Caco-2 (cell line): ENCODE results near the gene ABCC5. TPM values are rescaled to one million over a fixed set of nuclear protein-coding genes. Genes with fewer than 3 reads are reported as not detected.

Experiments
- Bru-seq: library from RNA; stranded (reverse); fragments of 400-500 nt; gene quantifications from one replicate; lab custom pipeline; 2021; lab: Mats Ljungman, UMichigan
- BruChase-seq, 2 experiments: library from RNA; stranded (reverse); fragments of 400-500 nt; gene quantifications; one replicate each; lab custom pipeline; 2021; lab: Mats Ljungman, UMichigan
- BruUV-seq: library from RNA; stranded (reverse); fragments of 400-500 nt; replicated peaks from 2 replicates; lab custom pipeline; 2021; lab: Mats Ljungman, UMichigan
- CTCF ChIA-PET: fragments of 300-600 bp; sonication (Branson Sonifier 250); formaldehyde crosslinking; loops from one replicate; lab custom pipeline; 2022; ENCODE audit warnings: antibody characterized with exemption; lab: Charles Lee
- POLR2A ChIA-PET: fragments of 300-600 bp; sonication (Branson Sonifier 250); formaldehyde crosslinking; loops from one replicate; lab custom pipeline; 2022; ENCODE audit warnings: antibody characterized with exemption; lab: Charles Lee
- DNase-seq, 2 experiments: peaks; one replicate each; pipeline versions ENCODE4 v3.0.0 to v3.0.0-alpha.2; 2020 to 2022
- H3K27me3 ChIP-seq: replicated peaks from 2 replicates; pipeline ENCODE4 v1.6.0; 2011; ENCODE audit warnings: low read length; ENCODE audit not compliant: control insufficient read depth, insufficient read depth
- H3K36me3 ChIP-seq: 2 replicates; pipeline ENCODE4 v1.5.1; 2011; ENCODE audit warnings: low read length; ENCODE audit not compliant: control insufficient read depth, insufficient read depth
- H3K4me1 ChIP-seq: fragments of 250-450 bp; sonication (Bioruptor Pico); 2 replicates; pipeline ENCODE4 v1.5.1; 2020; ENCODE audit warnings: mild to moderate bottlenecking
- H3K4me3 ChIP-seq: 2 replicates; pipeline ENCODE4 v1.5.1; 2011; ENCODE audit warnings: low read depth, mild to moderate bottlenecking, control low read depth, low read length
- H3K9me3 ChIP-seq: fragments of 250-450 bp; sonication (Bioruptor Pico); 2 replicates; pipeline ENCODE4 v1.5.1; 2020; ENCODE audit warnings: mild to moderate bottlenecking, moderate library complexity
- H3K27ac Mint-ChIP-seq: one replicate; pipeline ENCODE4 v1.8.0; 2022; ENCODE audit warnings: mixed read lengths; ENCODE audit not compliant: unreplicated experiment
- H3K27me3 Mint-ChIP-seq: one replicate; pipeline ENCODE4 v1.8.0; 2022; ENCODE audit warnings: mixed read lengths; ENCODE audit not compliant: insufficient read depth, unreplicated experiment
- H3K36me3 Mint-ChIP-seq: one replicate; pipeline ENCODE4 v1.8.0; 2022; ENCODE audit warnings: mild to moderate bottlenecking, mixed read lengths; ENCODE audit not compliant: insufficient read depth, unreplicated experiment
- H3K4me1 Mint-ChIP-seq: one replicate; pipeline ENCODE4 v1.8.0; 2022; ENCODE audit warnings: low read depth, mixed read lengths; ENCODE audit not compliant: unreplicated experiment
- H3K4me3 Mint-ChIP-seq: one replicate; pipeline ENCODE4 v1.8.0; 2022; ENCODE audit warnings: mild to moderate bottlenecking, moderate library complexity, mixed read lengths; ENCODE audit not compliant: unreplicated experiment
- H3K9me3 Mint-ChIP-seq: one replicate; pipeline ENCODE4 v1.8.0; 2022; ENCODE audit warnings: mixed read lengths; ENCODE audit not compliant: unreplicated experiment
- CTCF ChIP-seq, 2 experiments: fragments of 200-600 bp in 1 of 2; IDR thresholded peaks; 1 replicate in 1 of 2; 2 replicates in 1 of 2; pipeline versions ENCODE4 v1.5.1 to v1.8.0; 2011 to 2022; ENCODE audit warnings: antibody characterized with exemption in 1 of 2, control low read depth in 1 of 2, inconsistent platforms in 1 of 2, low read depth in 1 of 2, low read length in 1 of 2, mild to moderate bottlenecking in 1 of 2, moderate library complexity in 1 of 2; ENCODE audit not compliant: insufficient read depth in 1 of 2, severe bottlenecking in 1 of 2, unreplicated experiment in 1 of 2
- intact Hi-C: fragments of 100-400 bp; cut with micrococcal nuclease; formaldehyde crosslinking; loops from one replicate; pipeline ENCODE4 v1.10.0; 2022; ENCODE audit not compliant: unreplicated experiment
- long read RNA-seq: library from polyadenylated mRNA; stranded (forward); transcript quantifications from one replicate; pipeline ENCODE4 v2.0.0, GENCODE V29; 2022
- total RNA-seq: library from RNA; stranded (reverse); gene quantifications from 2 replicates; pipeline ENCODE4 v1.2.3, GENCODE V29; 2022

ABCC5 gene
- total RNA-seq = 21.3 and 22.4 TPM in 2 replicates
- Bru-seq, nascent RNA = percentile 55 among the genes with signal in this experiment
- BruChase-seq, experiment 1, labeled RNA remaining after a 2-hour chase = percentile 61 among the genes with signal in this experiment
- BruChase-seq, experiment 2, labeled RNA remaining after a 6-hour chase = percentile 67 among the genes with signal in this experiment
- long read RNA-seq, full-length matches to known transcripts = 21 of 37 reads
- long read RNA-seq, partial matches to known transcripts = 6 of 37 reads
- long read RNA-seq, other reads (novel, unspliced or antisense) = 10 of 37 reads

- Mint-ChIP-seq H3K4me1 (no peaks in the 10 kb centered on the region), H3K27ac (peak within 1 kb of the TSS; percentile 83), H3K36me3 (peaks cover 9% of the 10 kb centered on the region), H3K9me3 (no peaks in the 10 kb centered on the region), H3K4me3 (peak within 1 kb of the TSS; percentile 91), H3K27me3 (peaks cover 3% of the 10 kb centered on the region)
- CTCF ChIA-PET = interaction anchor here (0.7 to 1.0 kb wide), 12 partner anchors 12 to 271 kb away, joined by 3 to 11 read pairs (median 3); partner anchors contain the start of gene PARL
- Histone ChIP-seq H3K9me3 (no peaks in the 10 kb centered on the region), H3K27me3 (no peaks in the 10 kb centered on the region), H3K4me1 (no peaks in the 10 kb centered on the region), H3K36me3 (no peaks in the 10 kb centered on the region), H3K4me3 (peak within 1 kb of the TSS; percentile 98)
- DNase-seq = peak; percentile 91 to 93
- peak in 1 of 2 experiments; percentile 45 for TF ChIP-seq CTCF (IDR thresholded peaks at IDR 0.05; ENCODE audit: insufficient read depth in 1 of 2, low read depth in 1 of 2, low read length in 1 of 2, severe bottlenecking in 1 of 2, unreplicated experiment in 1 of 2)
- BruUV-seq = no TSS peak
- POLR2A ChIA-PET = interaction anchor here (1.0 kb wide), 4 partner anchors 82 to 170 kb away, joined by 3 to 6 read pairs (median 4); partner anchors contain the start of genes ABCF3 and EIF2B5
- intact Hi-C loops = loop anchor here (1.0 to 5.0 kb wide), 5 partner anchors 27 to 123 kb away; no protein-coding TSS in a partner anchor
Observed at GRCh38 chr3:184017672-184018423, at the start of gene ABCC5. ABCC5 (minus strand) TSS chr3:184017884; CDS start chr3:184014392, 3,492 bp downstream.

GRCh38 chr3:184066211-184066610 lies 48.5 kb upstream of the ABCC5 start:
- H3K4me3 Mint-ChIP-seq = no peak overlapping the region
- Histone ChIP-seq H3K4me1 (no peaks in the 10 kb centered on the region), H3K36me3 (no peaks in the 10 kb centered on the region), H3K9me3 (peaks cover 7% of the 10 kb centered on the region; the same call in 1 of the 2 replicates), H3K4me3 (no peak overlapping the region), H3K27me3 (no peaks in the 10 kb centered on the region)
- DNase-seq = no peak
- no peaks in the 10 kb centered on the region for H3K27me3 Mint-ChIP-seq
- ChIA-PET POLR2A (interaction anchor here (1.0 kb wide), 1 partner anchor 18 kb away, joined by 9 read pairs; no protein-coding TSS in a partner anchor), CTCF (no interaction called here)
- no peak for TF ChIP-seq CTCF (IDR thresholded peaks at IDR 0.05; ENCODE audit: insufficient read depth in 1 of 2, low read depth in 1 of 2, low read length in 1 of 2, severe bottlenecking in 1 of 2, unreplicated experiment in 1 of 2)
- peaks cover 9% of the 10 kb centered on the region for H3K9me3 Mint-ChIP-seq
- no peaks in the 10 kb centered on the region for H3K4me1 Mint-ChIP-seq
- H3K36me3 Mint-ChIP-seq = no peaks in the 10 kb centered on the region
- BruUV-seq = no TSS peak
- intact Hi-C loops = no loop called here
- H3K27ac Mint-ChIP-seq = no peak overlapping the region

- Mint-ChIP-seq H3K4me3 (no peak overlapping the region), H3K36me3 (no peaks in the 10 kb centered on the region), H3K27ac (no peak overlapping the region), H3K9me3 (no peaks in the 10 kb centered on the region), H3K27me3 (no peaks in the 10 kb centered on the region), H3K4me1 (no peaks in the 10 kb centered on the region)
- Histone ChIP-seq H3K9me3 (no peaks in the 10 kb centered on the region), H3K27me3 (no peaks in the 10 kb centered on the region), H3K4me1 (no peaks in the 10 kb centered on the region), H3K36me3 (no peaks in the 10 kb centered on the region), H3K4me3 (no peak overlapping the region)
- no peak for TF ChIP-seq CTCF (IDR thresholded peaks at IDR 0.05; ENCODE audit: insufficient read depth in 1 of 2, low read depth in 1 of 2, low read length in 1 of 2, severe bottlenecking in 1 of 2, unreplicated experiment in 1 of 2)
- DNase-seq = no peak
- intact Hi-C loops = no loop called here
- no TSS peak for BruUV-seq
- ChIA-PET CTCF (no interaction called here), POLR2A (no interaction called here)
Observed at GRCh38 chr3:184062637-184063036, 45.0 kb upstream of the ABCC5 start.
